Stimulated activated naive CD8-positive, alpha-beta T cell treated with anti-CD3 and anti-CD28 coated beads, Interleukin-15, amount 100 ng/mL, for 72 hours (primary cell): Measurements from ENCODE around the gene RARA.
"Not testable (repeated sequence)": the region's sequence is repeated elsewhere in the genome, so short reads cannot be mapped to it uniquely, and the experiment has no call there.

Experiments used
- ATAC-seq: fragments of 150-1000 bp; cut with Tn5 transposase; 2 replicates; pipeline ENCODE4 v1.10.0; 2021; ENCODE audit warnings: mild to moderate bottlenecking, moderate library complexity
- DNase-seq, 2 donors: peaks; one replicate each; pipeline ENCODE4 v3.0.0; 2021 to 2022
- H3K27ac Mint-ChIP-seq, 2 donors: one replicate each; pipeline ENCODE4 v1.8.0; 2022; ENCODE audit warnings: mild to moderate bottlenecking in 2 of 2, mixed read lengths in 2 of 2, moderate library complexity in 2 of 2
- H3K27me3 Mint-ChIP-seq: one replicate; pipeline ENCODE4 v1.8.0; 2022; ENCODE audit warnings: mixed read lengths
- H3K4me1 Mint-ChIP-seq: one replicate; pipeline ENCODE4 v1.8.0; 2022; ENCODE audit warnings: mild to moderate bottlenecking, mixed read lengths
- H3K4me3 Mint-ChIP-seq, 2 donors: one replicate each; pipeline ENCODE4 v1.8.0; 2022; ENCODE audit warnings: mild to moderate bottlenecking in 2 of 2, mixed read lengths in 2 of 2, moderate library complexity in 1 of 2
- H3K9me3 Mint-ChIP-seq, 2 donors: one replicate each; pipeline ENCODE4 v1.8.0; 2022; ENCODE audit warnings: mixed read lengths in 2 of 2

RARA gene

DNA sequence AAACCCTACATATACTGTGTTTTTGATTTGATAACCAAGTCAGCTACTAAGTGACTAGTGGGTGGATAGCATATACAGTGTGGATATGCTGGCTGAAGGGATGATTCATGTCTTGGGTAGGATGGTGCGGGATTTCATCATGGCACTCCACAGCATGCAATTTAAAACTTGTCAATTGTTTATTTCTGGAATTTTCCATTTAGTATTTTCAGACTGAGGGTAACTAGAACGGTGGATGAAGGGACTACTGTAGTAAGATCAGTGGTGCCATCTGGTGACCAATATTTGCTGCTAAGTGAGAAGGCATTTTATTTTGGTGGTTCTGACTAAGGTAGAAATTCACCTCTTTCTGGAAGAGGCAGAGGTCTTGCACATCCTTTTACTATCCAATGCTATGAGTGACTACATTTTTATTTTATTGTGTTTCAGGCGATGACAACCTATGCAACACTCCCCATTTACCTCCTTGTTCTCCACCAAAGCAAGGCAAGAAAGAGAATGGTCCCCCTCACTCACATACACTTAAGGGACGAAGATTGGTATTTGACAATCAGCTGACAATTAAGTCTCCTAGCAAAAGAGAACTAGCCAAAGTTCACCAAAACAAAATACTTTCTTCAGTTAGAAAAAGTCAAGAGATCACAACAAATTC lies 18.2 kb upstream of the RARA start:
- Mint-ChIP-seq H3K4me1 (peaks cover 41% of the 10 kb centered on the region), H3K27ac (peak overlapping the region in 1 of 2 donors; percentile 81), H3K4me3 (peak overlapping the region in 1 of 2 donors; percentile 22), H3K27me3 (no peaks in the 10 kb centered on the region), H3K9me3 (no peaks in the 10 kb centered on the region)
- DNase-seq (peak in 1 of 2 donors; percentile 35), ATAC-seq (no peak)

DNA sequence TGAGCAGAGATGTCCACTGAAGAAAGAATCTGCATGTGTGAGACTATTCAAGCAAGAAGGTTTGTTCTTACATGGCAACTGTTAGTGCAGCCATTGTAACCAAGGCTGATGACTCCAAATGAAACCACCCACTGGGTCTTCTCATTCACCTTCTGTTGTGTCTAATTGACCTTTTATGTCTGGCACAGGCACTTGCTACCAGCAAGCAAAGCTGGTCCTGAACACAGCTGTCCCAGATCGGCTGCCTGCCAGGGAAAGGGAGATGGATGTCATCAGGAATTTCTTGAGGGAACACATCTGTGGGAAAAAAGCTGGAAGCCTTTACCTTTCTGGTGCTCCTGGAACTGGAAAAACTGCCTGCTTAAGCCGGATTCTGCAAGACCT lies 17.7 kb upstream of the RARA start:
- Mint-ChIP-seq H3K27ac (peak overlapping the region in 1 of 2 donors; percentile 81), H3K9me3 (no peaks in the 10 kb centered on the region), H3K4me3 (no peak overlapping the region), H3K4me1 (peaks cover 40% of the 10 kb centered on the region), H3K27me3 (no peaks in the 10 kb centered on the region)
- DNase-seq (no peak), ATAC-seq (no peak)

DNA sequence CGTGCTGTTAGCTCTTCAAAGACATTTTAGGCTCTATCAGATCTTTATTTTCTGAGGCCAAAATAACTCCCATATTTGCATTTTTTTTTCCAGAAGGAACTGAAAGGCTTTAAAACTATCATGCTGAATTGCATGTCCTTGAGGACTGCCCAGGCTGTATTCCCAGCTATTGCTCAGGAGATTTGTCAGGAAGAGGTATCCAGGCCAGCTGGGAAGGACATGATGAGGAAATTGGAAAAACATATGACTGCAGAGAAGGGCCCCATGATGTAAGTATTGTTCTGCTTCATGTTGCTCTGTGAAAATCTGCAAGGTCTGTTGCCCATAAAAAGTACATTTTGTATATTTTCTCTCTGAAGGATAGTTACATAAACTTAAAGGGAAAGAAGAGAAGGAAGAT lies 15.6 kb upstream of the RARA start:
- DNase-seq (no peak), ATAC-seq (no peak)
- Mint-ChIP-seq H3K4me1 (peaks cover 30% of the 10 kb centered on the region), H3K4me3 (no peak overlapping the region), H3K27me3 (no peaks in the 10 kb centered on the region), H3K27ac (no peak overlapping the region), H3K9me3 (no peaks in the 10 kb centered on the region)

DNA sequence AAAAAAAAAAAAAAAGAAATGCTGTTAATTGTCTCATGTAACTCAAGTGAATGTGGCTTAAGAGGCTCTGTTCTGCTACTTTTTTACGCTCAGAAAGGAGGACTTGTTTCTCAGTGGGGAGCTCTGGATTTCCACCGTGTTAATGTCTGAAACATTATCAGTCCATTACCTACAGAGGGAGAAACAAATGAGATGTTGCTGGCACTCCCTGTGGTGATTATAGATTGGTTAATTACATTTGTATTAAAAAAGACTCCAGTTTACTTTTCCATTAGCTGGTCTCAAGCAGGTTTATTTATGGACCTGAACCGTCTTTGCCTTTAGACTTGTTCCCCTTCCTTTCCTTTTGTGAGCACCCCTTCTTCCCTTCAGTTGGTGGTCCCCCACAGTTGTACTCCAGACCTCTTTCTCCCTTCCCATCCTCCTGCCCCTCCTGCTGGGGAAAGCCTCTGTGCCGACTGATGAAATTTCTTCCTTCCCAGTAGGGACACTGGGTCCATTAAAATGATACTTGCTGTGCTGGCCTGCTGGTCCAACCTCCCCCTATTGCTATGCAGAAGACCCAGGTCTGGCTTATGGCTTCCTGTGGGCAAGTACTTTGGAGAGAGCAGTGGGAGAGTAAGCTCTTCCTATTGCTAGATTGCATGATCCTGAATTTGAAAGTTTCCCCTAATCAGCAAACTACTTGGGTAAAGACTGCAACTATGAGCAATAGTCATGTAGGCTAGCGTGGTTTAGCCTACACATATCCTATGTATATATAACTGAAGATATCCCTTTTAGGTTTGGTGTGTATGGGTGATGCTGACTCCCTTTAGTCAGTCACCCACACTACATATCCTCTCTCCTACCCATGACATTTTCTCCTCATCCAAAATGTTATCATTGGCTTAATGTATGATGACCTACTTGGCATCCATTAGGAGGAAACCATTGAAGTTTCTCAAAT lies 13.2 kb upstream of the RARA start:
- Mint-ChIP-seq H3K9me3 (no peaks in the 10 kb centered on the region), H3K27ac (no peak overlapping the region), H3K4me1 (peaks cover 15% of the 10 kb centered on the region), H3K27me3 (no peaks in the 10 kb centered on the region), H3K4me3 (no peak overlapping the region)
- ATAC-seq = peak; percentile 61
- DNase-seq = no peak

DNA sequence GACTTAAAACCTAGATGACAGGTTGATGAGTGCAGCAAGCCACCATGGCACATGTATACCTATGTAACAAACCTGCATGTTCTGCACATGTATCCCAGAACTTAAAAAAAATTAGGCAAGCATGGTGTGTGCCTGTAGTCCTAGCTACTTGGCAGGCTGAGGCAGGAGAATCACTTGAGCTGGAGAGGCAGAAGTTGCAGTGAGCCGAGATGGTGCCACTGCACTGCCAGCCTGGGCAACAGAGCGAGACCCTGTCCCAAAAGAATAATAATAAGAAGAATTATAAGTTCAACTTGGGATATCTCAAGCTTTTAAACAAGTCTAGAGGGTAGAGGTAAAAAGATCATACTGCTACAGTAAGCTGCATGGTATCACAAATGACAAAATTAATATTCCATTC lies 11.5 kb upstream of the RARA start:
- H3K4me1 Mint-ChIP-seq = peaks cover 14% of the 10 kb centered on the region
- no peaks in the 10 kb centered on the region for H3K27me3 Mint-ChIP-seq
- no peak overlapping the region for H3K4me3 Mint-ChIP-seq
- H3K9me3 Mint-ChIP-seq = no peaks in the 10 kb centered on the region
- ATAC-seq (no peak), DNase-seq (no peak)
- H3K27ac Mint-ChIP-seq = no peak overlapping the region

DNA sequence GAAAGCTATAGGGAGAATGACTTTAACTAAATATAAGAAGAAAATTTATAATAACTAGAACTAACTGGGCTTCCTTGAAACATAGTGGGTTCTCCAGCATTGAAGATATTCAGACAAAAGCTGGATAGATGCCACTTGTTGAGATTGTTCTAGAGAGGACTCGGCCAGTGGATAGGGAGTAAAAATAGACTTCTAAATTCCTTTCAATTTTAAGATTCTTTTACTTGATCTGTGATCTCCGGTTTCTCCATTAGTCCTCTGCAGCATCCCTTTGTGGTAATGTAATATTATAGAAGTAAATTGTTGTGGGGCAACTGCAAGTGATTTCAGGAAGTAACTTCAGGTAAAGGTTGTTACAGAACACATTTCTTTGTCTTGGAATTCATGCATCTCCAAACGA lies 10.3 kb upstream of the RARA start:
- DNase-seq (no peak), ATAC-seq (no peak)
- no peak overlapping the region for H3K4me3 Mint-ChIP-seq
- no peak overlapping the region for H3K27ac Mint-ChIP-seq
- peaks cover 24% of the 10 kb centered on the region for H3K4me1 Mint-ChIP-seq
- no peaks in the 10 kb centered on the region for H3K9me3 Mint-ChIP-seq
- H3K27me3 Mint-ChIP-seq = no peaks in the 10 kb centered on the region

DNA sequence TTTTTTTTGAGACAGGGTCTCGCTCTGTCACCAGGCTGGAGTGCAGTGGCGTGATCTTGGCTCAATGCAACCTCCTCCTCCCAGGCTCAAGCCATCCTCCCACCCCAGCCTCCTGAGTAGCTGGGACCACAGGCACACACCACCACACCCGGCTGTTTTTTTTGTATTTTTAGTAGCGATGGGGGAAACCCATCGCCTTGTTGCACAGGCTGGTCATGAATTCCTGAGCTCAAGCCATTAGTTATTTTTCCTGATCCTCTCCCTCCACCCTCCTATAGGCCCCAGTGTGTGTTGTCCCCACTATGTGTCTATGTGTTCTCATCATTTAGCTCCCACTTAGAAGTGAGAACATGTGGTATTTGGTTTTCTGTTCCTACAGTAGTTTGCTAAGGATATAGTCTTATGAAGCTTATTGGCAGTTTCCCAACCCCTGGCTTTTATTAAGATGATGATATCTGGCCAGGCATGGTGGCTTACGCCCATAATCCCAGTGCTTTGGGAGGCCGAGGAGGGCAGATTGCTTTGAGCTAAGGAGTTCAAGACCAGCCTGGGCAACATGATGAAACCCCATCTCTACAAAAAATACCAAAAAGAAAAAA lies 9.7 kb upstream of the RARA start:
- H3K9me3 Mint-ChIP-seq, H3K4me3 Mint-ChIP-seq, DNase-seq, H3K27me3 Mint-ChIP-seq, ATAC-seq, H3K27ac Mint-ChIP-seq: not testable (repeated sequence)
- peaks cover 29% of the 10 kb centered on the region for H3K4me1 Mint-ChIP-seq

DNA sequence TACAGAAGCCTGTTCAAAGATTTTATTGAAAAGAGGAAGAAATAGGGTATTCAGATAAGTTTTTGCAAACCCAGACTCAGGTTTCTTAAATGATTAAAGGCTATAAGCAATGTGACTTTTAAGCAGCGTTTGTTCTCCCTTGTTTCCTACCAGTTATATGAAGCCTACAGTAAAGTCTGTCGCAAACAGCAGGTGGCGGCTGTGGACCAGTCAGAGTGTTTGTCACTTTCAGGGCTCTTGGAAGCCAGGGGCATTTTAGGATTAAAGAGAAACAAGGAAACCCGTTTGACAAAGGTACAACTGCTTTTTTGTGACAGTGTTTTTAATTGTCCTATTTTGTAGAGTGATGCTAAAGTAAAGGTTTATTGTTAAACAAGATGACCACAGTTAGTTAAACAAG lies 7.7 kb upstream of the RARA start:
- Mint-ChIP-seq H3K27me3 (no peaks in the 10 kb centered on the region), H3K27ac (peak overlapping the region in 1 of 2 donors; percentile 44)

DNA sequence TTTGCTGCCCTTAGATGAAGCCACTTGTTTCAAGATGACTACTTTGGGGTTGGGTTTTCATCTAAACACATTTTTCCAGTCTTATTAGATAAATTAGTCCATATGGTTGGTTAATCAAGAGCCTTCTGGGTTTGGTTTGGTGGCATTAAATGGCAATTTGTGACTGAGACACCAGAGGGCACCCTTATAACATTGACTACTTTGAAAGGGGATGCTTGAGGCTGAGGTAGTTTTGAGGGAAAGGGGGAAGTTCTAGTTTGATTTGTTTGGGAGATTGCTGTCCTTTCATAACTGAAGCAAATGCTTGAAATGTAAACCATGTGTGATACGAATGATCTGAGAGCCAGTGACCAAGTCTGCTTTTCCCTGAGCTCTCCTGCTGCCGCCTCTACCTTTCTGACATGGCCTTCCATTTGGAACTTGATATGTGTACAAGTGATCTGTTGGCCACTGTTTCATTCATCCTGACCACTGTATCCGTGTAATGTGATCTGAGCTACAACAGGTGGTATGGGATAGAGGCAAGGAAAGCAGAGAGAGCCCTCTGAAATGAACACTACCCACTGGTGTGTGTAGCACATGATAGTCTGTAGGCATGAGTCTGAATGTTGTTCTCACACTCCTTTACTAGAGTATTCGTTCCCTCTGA lies 5.8 kb upstream of the RARA start:
- Mint-ChIP-seq H3K9me3 (no peaks in the 10 kb centered on the region), H3K27ac (no peak overlapping the region), H3K27me3 (no peaks in the 10 kb centered on the region), H3K4me1 (peaks cover 26% of the 10 kb centered on the region), H3K4me3 (no peak overlapping the region)
- DNase-seq (peak in 1 of 2 donors; percentile 39), ATAC-seq (peak; percentile 56)

More for the DNA sequence above, 7.7 kb upstream of the RARA start:
- Mint-ChIP-seq H3K9me3 (no peaks in the 10 kb centered on the region), H3K4me3 (no peak overlapping the region), H3K4me1 (peaks cover 26% of the 10 kb centered on the region)
- ATAC-seq (no peak), DNase-seq (no peak)

DNA sequence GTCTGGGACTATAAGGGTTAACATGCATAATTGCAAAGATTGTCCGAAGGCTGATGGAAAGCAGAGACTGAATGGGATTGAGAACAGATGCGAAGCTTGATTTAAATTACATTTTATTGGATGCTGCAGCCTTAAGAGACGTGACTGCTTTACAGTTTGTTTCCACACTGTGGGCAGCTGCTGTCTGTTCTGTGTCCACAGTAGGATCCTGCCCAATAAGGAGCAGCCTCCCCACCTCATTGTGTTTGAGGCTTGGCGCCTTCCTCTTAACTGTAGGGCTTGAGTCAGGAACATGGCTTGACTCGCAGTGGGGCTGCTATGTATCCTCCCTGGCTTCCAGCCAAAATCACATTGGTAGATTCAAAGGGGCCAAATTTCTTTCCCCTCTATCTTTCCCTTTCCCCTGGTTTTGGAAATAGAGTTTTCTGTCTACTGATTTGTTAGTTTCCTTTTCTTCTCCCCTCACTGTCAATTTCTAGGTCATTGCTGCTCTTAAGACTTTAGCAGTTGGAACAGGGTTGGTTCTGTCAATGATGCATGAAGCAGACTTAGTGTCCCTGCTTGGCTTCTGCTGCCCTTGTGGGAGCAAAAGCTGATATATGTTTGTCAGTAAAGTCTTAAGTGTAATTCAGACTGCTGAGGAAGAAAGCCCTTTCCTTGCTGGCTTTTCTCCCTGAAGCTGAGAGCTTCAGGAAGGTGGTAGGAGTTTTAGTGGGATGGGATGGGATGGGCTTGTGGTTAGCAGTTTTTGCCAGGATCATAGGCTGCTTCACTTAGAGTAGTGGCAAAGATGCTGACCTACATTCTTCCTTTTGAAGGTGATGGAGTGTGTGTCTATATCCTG lies 5.0 kb upstream of the RARA start:
- no peaks in the 10 kb centered on the region for H3K9me3 Mint-ChIP-seq
- ATAC-seq (no peak), DNase-seq (no peak)
- no peak overlapping the region for H3K4me3 Mint-ChIP-seq
- peaks cover 26% of the 10 kb centered on the region for H3K4me1 Mint-ChIP-seq
- no peak overlapping the region for H3K27ac Mint-ChIP-seq
- no peaks in the 10 kb centered on the region for H3K27me3 Mint-ChIP-seq

DNA sequence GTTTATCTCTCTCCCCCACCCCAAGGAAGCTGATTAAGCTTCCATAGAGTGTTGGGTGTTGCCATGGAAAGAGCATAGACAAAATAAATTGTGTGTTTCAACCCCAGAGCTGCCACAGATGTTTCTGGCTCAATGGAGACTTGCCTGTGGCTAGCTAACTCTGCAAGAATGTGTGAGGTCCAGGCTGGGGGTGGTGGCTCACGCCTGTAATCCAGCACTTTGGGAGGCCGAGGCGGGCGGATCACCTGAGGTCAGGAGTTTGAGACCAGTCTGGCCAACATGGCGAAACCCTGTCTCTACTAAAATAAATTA lies 4.5 kb upstream of the RARA start:
- not testable (repeated sequence) for H3K27me3 Mint-ChIP-seq, H3K27ac Mint-ChIP-seq, H3K9me3 Mint-ChIP-seq, ATAC-seq, DNase-seq, H3K4me3 Mint-ChIP-seq
- H3K4me1 Mint-ChIP-seq = peaks cover 23% of the 10 kb centered on the region

DNA sequence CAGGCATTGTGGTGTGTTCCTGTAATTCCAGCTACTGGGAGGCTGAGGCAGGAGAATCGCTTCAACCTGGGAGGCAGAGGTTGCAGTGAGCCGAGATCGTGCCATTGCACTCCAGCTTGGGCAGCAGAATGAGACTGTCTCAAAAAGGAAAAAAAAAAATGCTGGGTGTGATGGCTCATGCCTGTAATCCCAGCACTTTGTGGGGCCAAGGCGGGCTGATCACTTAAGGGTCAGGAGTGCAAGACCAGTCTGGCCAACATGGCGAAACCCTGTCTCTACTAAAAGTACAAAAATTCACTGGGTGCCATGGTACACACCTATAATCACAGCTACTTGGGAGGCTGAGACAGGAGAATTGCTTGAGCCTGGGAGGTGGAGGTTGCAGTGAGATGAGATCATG lies 4.1 kb upstream of the RARA start:
- not testable (repeated sequence) for H3K27me3 Mint-ChIP-seq, H3K9me3 Mint-ChIP-seq, DNase-seq, ATAC-seq, H3K27ac Mint-ChIP-seq, H3K4me3 Mint-ChIP-seq
- peaks cover 23% of the 10 kb centered on the region for H3K4me1 Mint-ChIP-seq

DNA sequence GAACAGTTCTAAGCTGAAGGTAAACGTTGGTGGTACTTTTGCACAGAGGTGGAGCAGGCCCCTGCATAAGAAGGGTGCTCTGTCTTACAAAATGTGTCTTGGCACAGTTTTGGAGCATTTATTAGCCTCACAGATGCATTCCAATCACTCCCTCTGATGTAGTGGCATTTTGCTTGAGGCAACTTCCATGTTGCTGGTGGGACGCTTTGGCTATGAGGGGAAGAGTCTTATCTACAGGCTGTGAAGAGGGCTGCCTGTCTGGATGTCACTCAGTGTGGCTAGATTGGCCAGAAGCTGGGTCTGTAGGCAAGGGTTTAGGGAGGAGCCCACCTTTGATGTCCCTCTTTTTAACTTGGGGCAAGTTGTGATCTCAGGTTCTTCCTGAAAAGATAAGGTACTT lies 2.6 kb upstream of the RARA start:
- Mint-ChIP-seq H3K4me1 (peaks cover 23% of the 10 kb centered on the region), H3K27ac (peak overlapping the region; percentile 35 to 42), H3K4me3 (peak overlapping the region; percentile 14 to 24)

DNA sequence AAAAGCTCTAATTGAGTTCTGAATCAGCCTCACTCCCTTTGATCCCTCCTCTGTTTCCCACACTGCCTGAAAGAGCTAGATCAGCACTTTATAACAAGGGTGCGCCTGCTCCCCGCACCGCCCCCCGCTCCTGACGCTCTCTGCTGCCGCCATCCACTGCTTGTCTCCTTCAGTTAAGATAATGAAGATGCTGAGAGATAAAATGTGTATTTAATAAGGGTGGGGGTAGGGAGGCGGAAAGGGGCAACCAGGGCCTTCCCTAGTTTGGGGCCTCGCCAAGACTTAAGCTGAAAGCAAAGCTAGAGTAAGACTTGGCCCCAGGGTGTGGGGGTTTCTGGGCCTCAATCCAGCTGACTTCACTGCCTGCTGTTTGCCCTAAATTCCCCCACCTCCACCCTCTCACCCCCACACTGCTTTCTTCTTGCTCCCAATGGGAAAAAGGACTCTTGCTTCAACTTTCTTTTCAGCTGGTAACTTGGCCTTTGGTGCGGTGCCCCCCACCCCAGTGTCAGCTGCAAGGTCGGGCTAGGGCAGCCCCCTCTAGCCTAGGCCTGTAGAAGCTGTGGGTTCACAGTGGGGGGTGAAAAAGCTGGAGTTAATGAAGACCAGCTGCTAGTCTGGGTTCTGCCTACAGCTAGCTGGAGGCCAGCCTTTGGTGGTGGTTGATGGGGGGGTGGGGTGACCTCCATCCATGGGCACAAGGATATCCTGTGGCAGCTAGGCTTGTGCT lies 1.8 kb upstream of the RARA start:
- no peak overlapping the region for H3K27ac Mint-ChIP-seq
- H3K27me3 Mint-ChIP-seq = no peaks in the 10 kb centered on the region
- H3K4me1 Mint-ChIP-seq = peaks cover 22% of the 10 kb centered on the region
- H3K4me3 Mint-ChIP-seq = no peak overlapping the region
- no peak for DNase-seq
- no peaks in the 10 kb centered on the region for H3K9me3 Mint-ChIP-seq
- peak; percentile 32 for ATAC-seq

More for the DNA sequence above, 2.6 kb upstream of the RARA start:
- Mint-ChIP-seq H3K9me3 (no peaks in the 10 kb centered on the region), H3K27me3 (no peaks in the 10 kb centered on the region)
- DNase-seq (no peak), ATAC-seq (no peak)
